ENCODE results near the gene PLAAT5. TPM values are rescaled to one million over a fixed set of nuclear protein-coding genes. Genes with fewer than 3 reads are reported as not detected.

The PLAAT5 gene
- total RNA-seq, 1 donor from 2014 or later: not detected

DNA sequence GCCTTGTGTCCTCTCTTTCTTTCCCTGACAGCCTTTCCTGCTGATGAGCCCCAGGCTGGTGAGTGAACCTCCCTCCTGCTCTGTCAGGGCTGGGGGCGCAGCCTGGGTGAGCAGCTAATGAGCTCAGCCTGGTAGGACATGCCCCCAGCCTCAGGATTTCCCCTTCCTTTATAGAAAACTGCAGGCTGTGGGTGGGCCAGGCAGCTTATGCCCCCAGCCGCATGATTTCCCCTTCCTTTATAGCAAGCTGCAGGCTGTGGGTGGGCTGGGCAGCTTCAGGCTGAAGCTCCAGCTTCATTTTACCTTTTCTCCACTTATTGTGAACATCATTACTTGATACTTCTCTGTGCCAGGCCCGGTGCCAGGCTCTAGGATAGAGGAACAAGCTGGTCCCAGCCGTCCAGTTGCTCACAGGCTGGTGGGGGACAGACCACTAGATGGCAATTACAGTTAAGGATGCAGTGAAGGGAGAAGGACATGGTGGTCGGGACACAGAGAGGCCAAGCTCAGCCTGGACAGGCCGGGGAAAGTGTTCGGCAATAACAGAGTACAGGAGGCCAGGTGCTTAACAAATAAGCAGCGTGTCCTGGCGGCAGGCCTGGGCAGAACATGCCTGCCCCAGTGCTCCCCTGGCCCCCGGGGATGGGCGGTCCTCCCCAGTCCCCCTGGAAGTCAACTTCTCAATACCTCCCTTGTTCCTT is 20.2 kb upstream of the PLAAT5 start:
- Mint-ChIP-seq H3K9me3 (no peaks in the 10 kb centered on the region), H3K4me3 (no peak overlapping the region), H3K27ac (no peak overlapping the region), H3K4me1 (no peaks in the 10 kb centered on the region), H3K27me3 (peaks cover 20% of the 10 kb centered on the region), H3K36me3 (ENCODE audit: low read depth) (no peaks in the 10 kb centered on the region)
- POLR2A ChIA-PET: no interaction called here
- ATAC-seq (ENCODE audit: low read depth) (no peak), DNase-seq (no peak)
- CTCF ChIA-PET: interaction anchor here (1.0 kb wide), 1 partner anchor 8 kb away, joined by 3 read pairs; no protein-coding TSS in a partner anchor
- intact Hi-C loops (cut with micrococcal nuclease): no loop called here
- TF ChIP-seq, protein P1, sequence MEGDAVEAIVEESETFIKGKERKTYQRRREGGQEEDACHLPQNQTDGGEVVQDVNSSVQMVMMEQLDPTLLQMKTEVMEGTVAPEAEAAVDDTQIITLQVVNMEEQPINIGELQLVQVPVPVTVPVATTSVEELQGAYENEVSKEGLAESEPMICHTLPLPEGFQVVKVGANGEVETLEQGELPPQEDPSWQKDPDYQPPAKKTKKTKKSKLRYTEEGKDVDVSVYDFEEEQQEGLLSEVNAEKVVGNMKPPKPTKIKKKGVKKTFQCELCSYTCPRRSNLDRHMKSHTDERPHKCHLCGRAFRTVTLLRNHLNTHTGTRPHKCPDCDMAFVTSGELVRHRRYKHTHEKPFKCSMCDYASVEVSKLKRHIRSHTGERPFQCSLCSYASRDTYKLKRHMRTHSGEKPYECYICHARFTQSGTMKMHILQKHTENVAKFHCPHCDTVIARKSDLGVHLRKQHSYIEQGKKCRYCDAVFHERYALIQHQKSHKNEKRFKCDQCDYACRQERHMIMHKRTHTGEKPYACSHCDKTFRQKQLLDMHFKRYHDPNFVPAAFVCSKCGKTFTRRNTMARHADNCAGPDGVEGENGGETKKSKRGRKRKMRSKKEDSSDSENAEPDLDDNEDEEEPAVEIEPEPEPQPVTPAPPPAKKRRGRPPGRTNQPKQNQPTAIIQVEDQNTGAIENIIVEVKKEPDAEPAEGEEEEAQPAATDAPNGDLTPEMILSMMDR (IDR thresholded peaks at IDR 0.05): no peak

DNA sequence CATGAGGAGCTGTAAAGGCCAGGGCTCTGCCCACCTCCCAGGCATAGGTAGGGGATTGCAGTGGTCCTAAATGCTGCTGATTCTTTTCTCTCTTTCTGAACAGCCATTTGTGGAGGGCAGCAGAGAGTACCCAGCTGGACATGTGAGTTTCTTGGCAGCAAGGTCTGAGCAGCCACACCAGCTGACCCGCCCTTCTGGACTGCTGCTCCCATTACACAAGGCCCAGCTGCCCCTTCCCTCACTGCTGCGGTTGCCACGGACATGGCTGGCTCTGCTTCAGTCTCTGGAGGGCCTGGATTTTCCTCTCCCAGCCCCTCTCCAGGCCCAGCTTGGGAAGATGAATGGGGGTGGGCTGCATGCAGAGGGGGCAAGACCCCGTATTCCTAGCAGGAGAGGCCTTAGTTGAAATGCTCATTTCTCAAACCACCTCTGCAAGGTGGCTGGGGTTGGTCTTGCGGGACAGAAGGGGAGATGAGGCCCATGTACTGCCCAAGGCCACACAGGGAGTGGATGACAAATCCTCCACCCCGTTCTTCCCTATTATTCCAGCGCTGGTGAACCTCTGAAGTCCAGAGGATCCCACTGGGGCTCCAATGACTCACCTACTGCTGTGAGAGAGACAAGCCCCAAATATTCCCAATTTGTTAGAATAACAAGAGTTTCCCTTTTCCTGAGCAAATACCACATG is 19.5 kb upstream of the PLAAT5 start:
- H3K4me3 Mint-ChIP-seq: no peak overlapping the region
- peaks cover 24% of the 10 kb centered on the region for H3K27me3 Mint-ChIP-seq
- no peak for ATAC-seq (ENCODE audit: low read depth)
- no peaks in the 10 kb centered on the region for H3K9me3 Mint-ChIP-seq
- ChIA-PET CTCF (interaction anchor here (1.0 kb wide), 1 partner anchor 9 kb away, joined by 3 read pairs; no protein-coding TSS in a partner anchor), POLR2A (no interaction called here)
- intact Hi-C loops (cut with micrococcal nuclease): no loop called here
- no peak overlapping the region for H3K27ac Mint-ChIP-seq
- H3K4me1 Mint-ChIP-seq: peaks cover 2% of the 10 kb centered on the region
- no peaks in the 10 kb centered on the region for H3K36me3 Mint-ChIP-seq (ENCODE audit: low read depth)
- no peak for DNase-seq
- TF ChIP-seq, protein P1 (IDR thresholded peaks at IDR 0.05): no peak

DNA sequence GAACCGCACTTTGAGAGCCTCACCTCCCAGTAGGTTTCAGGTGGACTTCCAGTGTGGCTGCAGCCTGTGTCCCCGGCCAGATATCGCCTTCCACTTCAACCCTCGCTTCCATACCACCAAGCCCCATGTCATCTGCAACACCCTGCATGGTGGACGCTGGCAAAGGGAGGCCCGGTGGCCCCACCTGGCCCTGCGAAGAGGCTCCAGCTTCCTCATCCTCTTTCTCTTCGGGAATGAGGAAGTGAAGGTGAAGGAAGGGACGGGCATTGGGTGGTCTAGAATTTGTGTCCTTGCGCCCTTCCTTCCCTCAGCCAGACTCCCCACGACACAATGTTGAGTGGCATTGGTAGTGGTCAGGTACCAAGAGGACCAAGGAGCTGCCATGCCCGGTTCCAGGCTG is 17.8 kb upstream of the PLAAT5 start:
- Mint-ChIP-seq H3K9me3 (no peaks in the 10 kb centered on the region), H3K27ac (no peak overlapping the region), H3K36me3 (ENCODE audit: low read depth) (no peaks in the 10 kb centered on the region), H3K4me1 (peaks cover 2% of the 10 kb centered on the region), H3K4me3 (no peak overlapping the region), H3K27me3 (peaks cover 30% of the 10 kb centered on the region)
- ATAC-seq (ENCODE audit: low read depth): no peak
- DNase-seq: no peak
- CTCF ChIA-PET: no interaction called here
- POLR2A ChIA-PET: no interaction called here
- TF ChIP-seq, protein P1 (IDR thresholded peaks at IDR 0.05): no peak
- intact Hi-C loops (cut with micrococcal nuclease): no loop called here

DNA sequence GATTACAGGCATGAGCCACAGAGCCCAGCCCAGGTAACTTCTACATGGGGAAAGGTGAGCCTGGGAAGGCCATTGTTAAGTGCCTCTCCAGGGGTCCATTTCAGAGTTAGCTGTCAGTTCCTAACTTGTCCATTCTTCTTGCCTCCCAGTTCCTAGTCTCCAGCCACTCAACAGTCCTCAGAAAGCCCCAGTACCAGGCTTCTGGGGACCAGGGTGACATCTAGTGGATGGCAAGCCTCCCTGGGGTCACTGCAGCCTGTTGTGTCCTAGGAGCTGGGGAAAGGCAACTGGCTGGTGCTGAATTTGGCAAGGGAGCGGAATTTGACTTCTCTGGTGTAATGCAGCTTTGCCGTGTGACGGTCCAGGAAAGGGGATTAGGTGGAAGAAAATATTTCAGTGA is 17.0 kb upstream of the PLAAT5 start:
- ChIA-PET CTCF (interaction anchor here (0.9 kb wide), 1 partner anchor 29 kb away, joined by 3 read pairs; no protein-coding TSS in a partner anchor), POLR2A (no interaction called here)
- Mint-ChIP-seq H3K36me3 (ENCODE audit: low read depth) (no peaks in the 10 kb centered on the region), H3K27ac (no peak overlapping the region), H3K9me3 (no peaks in the 10 kb centered on the region), H3K27me3 (peaks cover 30% of the 10 kb centered on the region), H3K4me1 (peaks cover 2% of the 10 kb centered on the region), H3K4me3 (no peak overlapping the region)
- intact Hi-C loops (cut with micrococcal nuclease): no loop called here
- DNase-seq: no peak
- TF ChIP-seq, protein P1 (IDR thresholded peaks at IDR 0.05): no peak
- ATAC-seq (ENCODE audit: low read depth): no peak

DNA sequence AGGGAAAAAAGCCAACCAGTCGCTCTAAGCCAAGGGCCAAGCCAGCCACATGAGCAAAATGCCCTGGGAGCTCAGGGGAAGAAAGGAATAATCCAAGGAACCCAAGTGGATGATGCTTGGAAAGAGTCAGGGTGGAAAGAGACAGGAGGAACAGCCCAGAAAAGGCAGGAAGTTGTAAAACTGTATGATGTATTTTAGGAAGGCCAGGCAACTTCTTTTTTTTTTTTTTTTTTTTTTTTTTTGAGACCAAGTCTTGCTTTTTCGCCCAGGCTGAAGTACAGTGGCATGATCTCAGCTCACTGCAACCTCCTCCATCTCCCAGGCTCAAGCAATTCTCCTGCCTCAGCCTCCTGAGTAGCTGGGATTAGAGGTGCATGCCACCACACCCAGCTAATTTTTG is 16.5 kb upstream of the PLAAT5 start:
- no peak overlapping the region for H3K27ac Mint-ChIP-seq
- ATAC-seq (ENCODE audit: low read depth): no peak
- no peak overlapping the region for H3K4me3 Mint-ChIP-seq
- no peaks in the 10 kb centered on the region for H3K9me3 Mint-ChIP-seq
- ChIA-PET POLR2A (no interaction called here), CTCF (interaction anchor here (0.9 kb wide), 2 partner anchors 27 to 29 kb away, joined by 3 read pairs; no protein-coding TSS in a partner anchor)
- intact Hi-C loops (cut with micrococcal nuclease): no loop called here
- DNase-seq: no peak
- no peaks in the 10 kb centered on the region for H3K36me3 Mint-ChIP-seq (ENCODE audit: low read depth)
- H3K4me1 Mint-ChIP-seq: peaks cover 2% of the 10 kb centered on the region
- TF ChIP-seq, protein P1 (IDR thresholded peaks at IDR 0.05): no peak
- peaks cover 30% of the 10 kb centered on the region for H3K27me3 Mint-ChIP-seq

All from activated B cell treated with CpG ODN at 0.5 μM for 24 hours (primary cell).